GM11168 (cell line): Measurements from ENCODE around the gene ITGAD.

Source experiments
- in situ Hi-C: fragments of 300-500 bp; cut with MboI; formaldehyde crosslinking; loops from one replicate; pipeline ENCODE4 v1.12.0; 2022; ENCODE audit warnings: low sequenced_read_pairs; ENCODE audit not compliant: unreplicated experiment

The ITGAD gene

GRCh38 chr16:31471875-31472708 is 79.0 kb downstream of the ITGAD start, which contains the start of gene TGFB1I1:
Gene TGFB1I1, plus strand, starts transcription at chr16:31472152. Its CDS starts 37 bp downstream, at chr16:31472189.
- in situ Hi-C loops, result no loop called here

GRCh38 chr16:31472709-31473203 is 79.6 kb downstream of the ITGAD start:
- in situ Hi-C loops, result no loop called here

- in situ Hi-C loops, result no loop called here
Observed at GRCh38 chr16:31473264-31473984, 80.3 kb downstream of the ITGAD start.

GRCh38 chr16:31474173-31474714 is 81.1 kb downstream of the ITGAD start:
- in situ Hi-C loops, result no loop called here

- in situ Hi-C loops, result no loop called here
Observed at GRCh38 chr16:31474773-31475738, 81.9 kb downstream of the ITGAD start.

GRCh38 chr16:31475946-31476302 is 82.8 kb downstream of the ITGAD start:
- in situ Hi-C loops, result no loop called here
